H9 (cell line): Measurements from ENCODE around the gene TRIO. TPM values are rescaled to one million over a fixed set of nuclear protein-coding genes. Genes with fewer than 3 reads are reported as not detected.
A peak's percentile ranks its signal among the peaks of the same experiment; 100 is the strongest.

Source experiments
- DNase-seq: peaks from one replicate; pipeline ENCODE4 v3.0.0-alpha.2; 2017
- H2AFZ ChIP-seq: one replicate; pipeline ENCODE4 v1.6.1; 2013; ENCODE audit warnings: mild to moderate bottlenecking, low read length, control low read depth, moderate library complexity
- H2AK5ac ChIP-seq: 2 replicates; pipeline ENCODE4 v1.6.1; 2013; ENCODE audit warnings: low read length, control low read depth, mixed read lengths; ENCODE audit not compliant: insufficient read length
- H2BK120ac ChIP-seq: one replicate; pipeline ENCODE4 v1.6.1; 2013; ENCODE audit warnings: low read depth, mild to moderate bottlenecking, low read length, control low read depth, inconsistent platforms; ENCODE audit not compliant: poor library complexity, severe bottlenecking
- H2BK12ac ChIP-seq: 2 replicates; pipeline ENCODE4 v1.6.1; 2013; ENCODE audit warnings: low read length, control low read depth, mixed read lengths, low read depth; ENCODE audit not compliant: insufficient read length
- H2BK15ac ChIP-seq: 2 replicates; pipeline ENCODE4 v1.6.1; 2013; ENCODE audit warnings: low read depth, low read length, control low read depth
- H2BK20ac ChIP-seq: one replicate; pipeline ENCODE4 v1.6.1; 2013; ENCODE audit warnings: low read depth, mild to moderate bottlenecking, low read length, control low read depth, inconsistent platforms; ENCODE audit not compliant: poor library complexity, severe bottlenecking
- H2BK5ac ChIP-seq: 2 replicates; pipeline ENCODE4 v1.6.1; 2013; ENCODE audit warnings: low read length, control low read depth, mixed read lengths; ENCODE audit not compliant: insufficient read length
- H3K14ac ChIP-seq: 2 replicates; pipeline ENCODE4 v1.6.1; 2013; ENCODE audit warnings: low read length, control low read depth; ENCODE audit not compliant: insufficient read depth
- H3K18ac ChIP-seq: 2 replicates; pipeline ENCODE4 v1.6.1; 2013; ENCODE audit warnings: low read depth, mild to moderate bottlenecking, mixed read lengths, low read length, control low read depth; ENCODE audit not compliant: insufficient read length
- H3K23ac ChIP-seq: 2 replicates; pipeline ENCODE4 v1.6.1; 2013; ENCODE audit warnings: low read length, control low read depth, mixed read lengths, low read depth; ENCODE audit not compliant: insufficient read length
- H3K23me2 ChIP-seq: 2 replicates; pipeline ENCODE4 v1.6.1; 2013; ENCODE audit warnings: low read depth, mild to moderate bottlenecking, mixed read lengths, low read length, control low read depth; ENCODE audit not compliant: insufficient read length, poor library complexity, severe bottlenecking
- H3K27ac ChIP-seq: 2 replicates; pipeline ENCODE4 v1.5.1; 2013; ENCODE audit warnings: low read length, control low read depth, mixed read lengths, low read depth; ENCODE audit not compliant: insufficient read length
- H3K27me3 ChIP-seq: 2 replicates; pipeline ENCODE4 v1.6.1; 2013; ENCODE audit warnings: low read length, control low read depth, inconsistent platforms; ENCODE audit not compliant: insufficient read depth
- H3K4ac ChIP-seq: 2 replicates; pipeline ENCODE4 v1.6.1; 2013; ENCODE audit warnings: low read depth, mild to moderate bottlenecking, control low read depth, inconsistent platforms, low read length, moderate library complexity
- H3K4me1 ChIP-seq: 2 replicates; pipeline ENCODE4 v1.6.1; 2013; ENCODE audit warnings: low read length, control low read depth, inconsistent platforms; ENCODE audit not compliant: insufficient read depth
- H3K4me2 ChIP-seq: 2 replicates; pipeline ENCODE4 v1.6.1; 2013; ENCODE audit warnings: low read length, control low read depth, mixed read lengths; ENCODE audit not compliant: insufficient read length, insufficient read depth
- H3K56ac ChIP-seq: 2 replicates; pipeline ENCODE4 v1.6.1; 2013; ENCODE audit warnings: low read depth, mild to moderate bottlenecking, mixed read lengths, low read length, control low read depth; ENCODE audit not compliant: insufficient read length
- H3K79me1 ChIP-seq: 2 replicates; pipeline ENCODE4 v1.6.1; 2013; ENCODE audit warnings: low read depth, mild to moderate bottlenecking, moderate library complexity, low read length, control low read depth, inconsistent platforms; ENCODE audit not compliant: insufficient read depth, poor library complexity, severe bottlenecking
- H3K79me2 ChIP-seq: 2 replicates; pipeline ENCODE4 v1.6.1; 2013; ENCODE audit warnings: low read length, control low read depth, inconsistent platforms; ENCODE audit not compliant: insufficient read depth
- H3K9ac ChIP-seq: 2 replicates; pipeline ENCODE4 v1.6.1; 2013; ENCODE audit warnings: low read length, control low read depth, mixed read lengths; ENCODE audit not compliant: insufficient read length; ENCODE audit errors: extremely low read depth
- H3K9me3 ChIP-seq: one replicate; pipeline ENCODE4 v1.6.1; 2013; ENCODE audit warnings: low read depth, low read length, inconsistent platforms; ENCODE audit not compliant: control insufficient read depth
- H3T11ph ChIP-seq: one replicate; pipeline ENCODE4 v1.6.1; 2013; ENCODE audit warnings: mild to moderate bottlenecking, low read length, control low read depth, inconsistent platforms
- H4K20me1 ChIP-seq: one replicate; pipeline ENCODE4 v1.6.1; 2013; ENCODE audit not compliant: control insufficient read depth, insufficient read length, insufficient read depth
- H4K5ac ChIP-seq: 2 replicates; pipeline ENCODE4 v1.6.1; 2013; ENCODE audit warnings: low read depth, mild to moderate bottlenecking, mixed read lengths, low read length, control low read depth; ENCODE audit not compliant: insufficient read length
- H4K8ac ChIP-seq: replicated peaks from 2 replicates; pipeline ENCODE4 v1.6.1; 2013; ENCODE audit warnings: low read length, control low read depth, mixed read lengths, low read depth; ENCODE audit not compliant: insufficient read length
- H4K91ac ChIP-seq: 2 replicates; pipeline ENCODE4 v1.6.1; 2013; ENCODE audit warnings: low read depth, mild to moderate bottlenecking, moderate library complexity, mixed read lengths, low read length, control low read depth; ENCODE audit not compliant: insufficient read length
- H3K27ac Mint-ChIP-seq, 3 experiments: 2 replicates in 2 of 3; 3 replicates in 1 of 3; pipeline ENCODE4 v1.8.0; 2020 to 2021; ENCODE audit warnings: mixed read lengths in 3 of 3, mild to moderate bottlenecking in 1 of 3, moderate library complexity in 1 of 3
- H3K27me3 Mint-ChIP-seq: 2 replicates; pipeline ENCODE4 v1.8.0; 2021; ENCODE audit warnings: low read depth, mild to moderate bottlenecking, moderate library complexity, mixed read lengths
- H3K36me3 Mint-ChIP-seq, 3 experiments: 2 replicates in 2 of 3; 3 replicates in 1 of 3; pipeline ENCODE4 v1.8.0; 2020 to 2021; ENCODE audit warnings: low read depth in 3 of 3, mixed read lengths in 3 of 3; ENCODE audit not compliant: insufficient read depth in 1 of 3
- H3K4me1 Mint-ChIP-seq, 2 experiments: 2 replicates each; pipeline ENCODE4 v1.8.0; 2020; ENCODE audit warnings: mixed read lengths in 2 of 2
- H3K4me3 Mint-ChIP-seq, 2 experiments: 2 replicates in 1 of 2; 3 replicates in 1 of 2; pipeline ENCODE4 v1.8.0; 2020 to 2021; ENCODE audit warnings: mild to moderate bottlenecking in 2 of 2, mixed read lengths in 2 of 2, moderate library complexity in 1 of 2
- H3K9me3 Mint-ChIP-seq, 2 experiments: 2 replicates in 1 of 2; 3 replicates in 1 of 2; pipeline ENCODE4 v1.8.0; 2020; ENCODE audit warnings: mild to moderate bottlenecking in 2 of 2, mixed read lengths in 2 of 2, moderate library complexity in 1 of 2
- CTCF ChIP-seq: fragments of 200-600 bp; sonication (generic); conservative IDR thresholded peaks from 3 replicates; pipeline ENCODE4 v1.8.0; 2021; ENCODE audit warnings: antibody characterized with exemption, mild to moderate bottlenecking
- WGBS: extraction: QIAGEN DNeasy Blood & Tissue Kit; methylation state at CpG from one replicate; pipeline ENCODE4 v1.1.7; 2013; ENCODE audit warnings: missing lambda C conversion rate, low lambda C conversion rate, mixed read lengths; ENCODE audit not compliant: insufficient read length; ENCODE audit errors: extremely low coverage; 5-methylcytosine and 5-hydroxymethylcytosine counted together
- total RNA-seq: library from RNA; stranded (reverse); gene quantifications from 2 replicates; pipeline ENCODE4 v1.2.1, GENCODE V29; 2021

Gene TRIO
- total RNA-seq, 1 experiment from 2014 or later = 87.8 TPM

DNA sequence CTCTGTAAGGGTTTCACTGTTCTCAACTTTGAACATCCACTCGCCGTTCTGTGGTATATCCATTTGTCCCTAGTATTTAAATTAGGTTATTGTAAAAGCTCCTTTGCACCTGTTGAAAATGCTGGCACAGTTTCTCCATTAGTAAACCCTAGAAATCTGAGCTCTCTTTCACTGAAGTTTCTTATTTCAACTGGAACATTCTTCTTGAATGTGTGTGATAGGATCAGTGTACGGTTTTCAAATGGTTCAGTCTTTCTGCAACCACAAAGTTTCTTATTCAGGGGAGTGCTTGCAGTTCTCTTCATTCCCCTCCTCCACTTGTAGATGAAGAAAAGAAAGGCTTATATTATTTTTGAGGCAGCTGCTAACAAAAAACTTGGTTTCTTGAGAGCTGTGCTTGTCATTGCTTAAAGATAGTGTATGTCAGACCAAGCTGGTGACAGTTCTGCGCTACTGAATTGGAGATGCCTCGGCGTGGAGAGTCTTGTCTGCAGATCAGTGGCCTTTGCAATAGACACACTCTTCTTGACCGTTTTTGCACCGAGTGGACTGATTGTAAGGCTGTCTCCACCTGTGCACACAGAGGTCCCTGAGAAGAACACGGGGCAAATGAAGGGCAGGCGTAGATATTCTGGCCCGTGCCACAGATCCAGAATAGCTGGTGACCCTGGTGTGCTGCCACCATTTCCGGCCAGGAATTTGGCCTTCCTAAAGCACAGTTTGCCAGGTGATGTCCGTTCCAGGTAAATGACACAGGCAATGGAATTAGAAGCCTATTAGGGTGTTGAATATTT lies 102.2 kb downstream of the TRIO start:
- Histone ChIP-seq H3K9me3 (no peaks in the 10 kb centered on the region), H3K56ac (no peak overlapping the region), H4K91ac (no peak overlapping the region), H3K14ac (no peak overlapping the region), H4K20me1 (no peaks in the 10 kb centered on the region), H2BK120ac (no peak overlapping the region), H4K5ac (no peak overlapping the region), H2AFZ (no peak overlapping the region), H3K4me2 (no peak overlapping the region), H2AK5ac (no peak overlapping the region), H2BK15ac (no peak overlapping the region), H3K79me1 (peaks cover 9% of the 10 kb centered on the region), H3K4me1 (peaks cover 9% of the 10 kb centered on the region), H3T11ph (no peak overlapping the region), H4K8ac (no peak overlapping the region), H3K27me3 (no peaks in the 10 kb centered on the region), H3K4ac (no peak overlapping the region), H2BK20ac (no peak overlapping the region), H3K27ac (no peak overlapping the region), H2BK5ac (no peak overlapping the region), H3K18ac (no peak overlapping the region), H3K23ac (no peak overlapping the region), H3K9ac (no peak overlapping the region), H3K23me2 (no peaks in the 10 kb centered on the region), H2BK12ac (no peak overlapping the region), H3K79me2 (peaks cover 25% of the 10 kb centered on the region; the same call in 1 of the 2 replicates)
- no CpG with 5 or more reads among the region's 13 CpGs for WGBS
- no peaks in the 10 kb centered on the region for H3K27me3 Mint-ChIP-seq
- peaks cover 54 to 66% of the 10 kb centered on the region in 2 experiments for H3K4me1 Mint-ChIP-seq
- H3K9me3 Mint-ChIP-seq = no peaks in the 10 kb centered on the region
- peak overlapping the region in 1 of 3 experiments; percentile 67; a peak in 2 of 7 replicates for H3K27ac Mint-ChIP-seq
- H3K36me3 Mint-ChIP-seq = no peaks in the 10 kb centered on the region
- no peak for DNase-seq
- H3K4me3 Mint-ChIP-seq = no peak overlapping the region
- TF ChIP-seq CTCF = no peak
